ENCODE data around the gene OXT. TPM values are rescaled to one million over a fixed set of nuclear protein-coding genes. Genes with fewer than 3 reads are reported as not detected.

OXT gene
- total RNA-seq, 2 experiments from 2014 or later = not detected

GRCh38 chr20:3082306-3082951 lies 11.0 kb downstream of the OXT start:
- BruUV-seq (replicated peaks) = no TSS peak
- Histone ChIP-seq H3K27ac (ENCODE audit: low read depth, low read length, poor library complexity, severe bottlenecking) (no peak overlapping the region), H3K4me3 (ENCODE audit: low read depth, low read length, poor library complexity, severe bottlenecking) (no peak overlapping the region), H3K9me3 (ENCODE audit: low read length) (no peaks in the 10 kb centered on the region), H3K4me2 (ENCODE audit: low read length) (no peak overlapping the region), H2AFZ (ENCODE audit: low read length) (no peak overlapping the region), H4K20me1 (ENCODE audit: insufficient read depth, low read length) (no peaks in the 10 kb centered on the region), H3K36me3 (ENCODE audit: insufficient read depth, low read length) (no peaks in the 10 kb centered on the region), H3K9me2 (ENCODE audit: insufficient read depth, low read length) (no peaks in the 10 kb centered on the region), H3K4me1 (ENCODE audit: insufficient read depth, low read length, poor library complexity, severe bottlenecking) (no peaks in the 10 kb centered on the region), H3K79me2 (ENCODE audit: insufficient read depth, low read depth, low read length) (no peaks in the 10 kb centered on the region)
- CTCF ChIA-PET (ENCODE audit: unreplicated experiment) = no interaction called here
- POLR2A ChIA-PET = no interaction called here
- TF ChIP-seq EZH2phosphoT487 (IDR thresholded peaks at IDR 0.05; ENCODE audit: borderline replicate concordance, low read depth, low read length) (no peak), CTCF (conservative IDR thresholded peaks at IDR 0.05; ENCODE audit: low read length) (no peak)
- no peak for DNase-seq (ENCODE audit: low spot score)
- intact Hi-C loops (cut with micrococcal nuclease; ENCODE audit: unreplicated experiment) = no loop called here

- no peaks in the 10 kb centered on the region for H3K9me3 ChIP-seq (ENCODE audit: low read length)
- no peak overlapping the region for H3K27ac ChIP-seq (ENCODE audit: low read depth, low read length, poor library complexity, severe bottlenecking)
- no peak overlapping the region for H2AFZ ChIP-seq (ENCODE audit: low read length)
- BruUV-seq (replicated peaks) = no TSS peak
- H3K4me3 ChIP-seq (ENCODE audit: low read depth, low read length, poor library complexity, severe bottlenecking) = no peak overlapping the region
- no peaks in the 10 kb centered on the region for H3K9me2 ChIP-seq (ENCODE audit: insufficient read depth, low read length)
- no peaks in the 10 kb centered on the region for H3K79me2 ChIP-seq (ENCODE audit: insufficient read depth, low read depth, low read length)
- ChIA-PET POLR2A (no interaction called here), CTCF (ENCODE audit: unreplicated experiment) (no interaction called here)
- H3K4me2 ChIP-seq (ENCODE audit: low read length) = no peak overlapping the region
- H3K4me1 ChIP-seq (ENCODE audit: insufficient read depth, low read length, poor library complexity, severe bottlenecking) = no peaks in the 10 kb centered on the region
- TF ChIP-seq EZH2phosphoT487 (IDR thresholded peaks at IDR 0.05; ENCODE audit: borderline replicate concordance, low read depth, low read length) = no peak
- no peak for TF ChIP-seq CTCF (conservative IDR thresholded peaks at IDR 0.05; ENCODE audit: low read length)
- intact Hi-C loops (cut with micrococcal nuclease; ENCODE audit: unreplicated experiment) = no loop called here
- H4K20me1 ChIP-seq (ENCODE audit: insufficient read depth, low read length) = no peaks in the 10 kb centered on the region
- H3K36me3 ChIP-seq (ENCODE audit: insufficient read depth, low read length) = no peaks in the 10 kb centered on the region
- no peak for DNase-seq (ENCODE audit: low spot score)
Measured at GRCh38 chr20:3082955-3083952, 11.8 kb downstream of the OXT start.
